Measurements from ENCODE around the gene CDR2L.

Gene CDR2L

GRCh38 chr17:74987418-74987908 is at the start of gene CDR2L:
Gene CDR2L, plus strand, starts transcription at chr17:74987632. Its CDS starts 412 bp downstream, at chr17:74988044.
- peak; percentile 96 for DNase-seq

DNA sequence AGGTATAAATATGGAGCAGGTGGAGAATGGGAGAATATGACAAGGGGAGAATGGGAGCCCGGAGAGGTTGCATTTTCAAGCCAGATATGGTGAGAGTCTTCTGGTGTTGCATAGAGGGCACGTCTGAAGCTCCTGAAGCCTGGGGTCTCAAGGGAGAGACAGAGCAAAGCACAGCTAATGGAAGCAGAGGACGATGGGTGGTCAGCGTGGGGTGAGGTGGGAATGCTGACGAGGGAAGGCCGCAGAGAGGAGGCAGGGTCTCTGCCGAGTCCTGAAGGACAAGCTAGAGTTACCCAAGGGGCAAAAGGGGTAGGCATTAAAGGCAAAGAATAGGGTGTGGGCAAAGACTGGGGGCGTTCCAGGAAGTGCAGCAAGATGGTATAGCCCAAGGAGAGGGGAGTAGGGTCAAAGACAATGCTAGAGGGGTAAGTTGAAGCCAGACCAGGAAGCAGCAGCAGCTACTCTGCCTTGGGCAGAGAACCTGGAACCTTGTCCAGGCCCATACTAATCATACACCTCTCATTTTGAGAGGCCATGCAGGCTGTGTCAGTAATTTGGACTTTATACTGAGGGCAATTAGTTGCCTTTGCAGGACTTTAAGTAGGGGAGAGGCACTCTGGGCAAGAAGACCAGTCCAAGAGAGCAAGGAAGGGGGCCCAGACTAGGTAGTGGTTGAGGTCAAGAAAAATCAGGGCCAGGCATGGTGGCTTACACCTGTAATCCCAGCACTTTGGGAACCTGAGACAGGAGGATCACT is 49.1 kb upstream of the CDR2L start:
- no peak for DNase-seq

DNA sequence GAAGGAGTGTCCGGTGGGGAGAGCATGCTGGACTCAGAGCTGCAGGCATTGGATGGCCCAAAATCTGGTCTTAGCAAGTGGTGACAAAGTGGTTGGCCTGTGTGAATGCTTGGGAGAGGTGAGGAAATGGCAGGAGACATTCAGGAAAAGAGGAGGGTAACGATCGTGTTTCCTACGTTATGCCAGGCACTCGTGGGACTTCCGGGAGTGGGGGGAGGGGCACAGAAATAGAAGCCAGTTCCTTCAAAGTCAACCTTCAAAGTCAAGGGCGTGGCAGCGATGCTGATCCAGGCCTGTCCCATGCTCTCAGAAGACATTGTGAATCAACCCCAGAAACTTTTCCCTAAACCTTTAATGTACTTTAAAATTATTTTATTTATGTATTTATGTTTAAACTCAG is 47.9 kb upstream of the CDR2L start:
- no peak for DNase-seq

- no peak for DNase-seq
Observed at GRCh38 chr17:74941128-74941725, 46.2 kb upstream of the CDR2L start.

- DNase-seq: no peak
Observed at GRCh38 chr17:74943808-74944522, 43.5 kb upstream of the CDR2L start.

DNA sequence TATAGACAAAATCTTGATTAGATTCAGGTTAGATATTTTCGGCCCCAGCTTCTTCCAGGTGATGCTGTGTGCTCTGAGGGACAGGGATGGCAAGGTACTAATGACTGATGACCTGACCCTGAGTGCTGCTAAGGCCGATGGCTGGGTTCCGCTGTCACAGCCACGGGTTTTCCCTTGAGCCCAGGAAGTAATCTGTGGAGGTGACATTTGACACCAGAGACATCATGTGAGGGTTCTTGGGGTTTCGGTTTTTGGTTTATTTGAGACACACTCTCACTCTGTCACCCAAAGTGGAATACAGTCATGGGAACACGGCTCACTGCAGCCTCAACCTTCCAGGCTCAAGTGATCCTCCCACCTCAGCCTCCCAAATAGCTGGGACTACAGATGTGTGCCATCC is 41.9 kb upstream of the CDR2L start:
- DNase-seq: no peak

GRCh38 chr17:74946641-74947040 is 40.8 kb upstream of the CDR2L start:
- DNase-seq: no peak

DNA sequence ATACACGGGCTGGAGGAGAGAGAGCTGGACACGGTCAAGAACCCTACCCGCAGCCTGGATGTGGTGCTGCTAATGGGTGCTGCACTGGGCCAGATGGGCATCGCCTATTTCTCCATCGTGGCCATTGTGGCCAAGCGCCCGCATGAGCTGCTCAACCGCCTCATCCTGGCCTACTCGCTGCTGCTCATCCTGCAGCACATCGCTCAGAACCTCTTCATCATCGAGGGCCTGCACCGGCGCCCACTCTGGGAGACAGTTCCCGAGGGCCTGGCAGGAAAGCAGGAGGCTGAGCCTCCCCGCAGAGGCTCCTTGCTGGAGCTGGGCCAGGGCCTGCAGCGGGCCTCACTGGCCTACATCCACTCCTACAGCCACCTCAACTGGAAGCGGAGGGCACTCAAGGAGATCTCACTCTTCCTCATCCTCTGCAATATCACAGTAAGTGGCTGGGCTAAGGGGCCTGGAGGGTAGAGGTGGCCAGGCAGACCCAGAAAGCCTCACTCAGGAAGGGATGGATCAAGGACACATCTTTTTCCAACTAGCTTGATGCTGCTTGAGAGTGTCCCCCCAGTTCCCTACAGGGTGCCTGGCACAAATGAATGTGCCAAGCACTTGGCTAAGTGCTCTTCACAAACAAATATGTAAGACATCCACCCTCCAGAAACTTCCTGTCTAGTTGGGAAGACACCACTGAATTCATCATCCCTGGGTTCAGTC is 40.2 kb upstream of the CDR2L start:
- no peak for DNase-seq

GRCh38 chr17:74949455-74950115 is 37.8 kb upstream of the CDR2L start:
- DNase-seq: no peak

DNA sequence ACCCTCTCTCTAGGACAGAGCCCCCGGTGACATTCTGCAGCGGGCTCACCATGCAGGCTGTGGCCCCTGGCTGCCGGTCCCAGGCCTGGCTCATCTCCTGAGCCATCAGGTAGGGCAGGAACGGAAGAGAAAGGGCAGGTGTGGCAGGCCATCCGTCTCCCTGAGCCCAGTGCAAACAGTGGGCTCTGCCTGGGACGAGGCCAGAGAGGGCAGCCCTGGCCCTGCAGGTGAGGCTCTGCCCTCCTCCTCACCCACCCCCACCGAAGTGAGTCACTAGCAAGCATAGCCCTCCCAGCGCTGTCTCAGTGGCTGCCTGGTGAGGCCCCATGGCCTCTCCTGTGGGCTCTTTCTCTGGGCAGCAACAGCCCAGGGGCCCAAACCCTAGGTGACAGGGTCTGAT is 37.2 kb upstream of the CDR2L start:
- DNase-seq: no peak

GRCh38 chr17:74951065-74951464 is 36.4 kb upstream of the CDR2L start:
- no peak for DNase-seq

- DNase-seq: no peak
Observed at GRCh38 chr17:74951680-74952421, 35.6 kb upstream of the CDR2L start.

GRCh38 chr17:74952431-74953133 is 34.9 kb upstream of the CDR2L start:
- no peak for DNase-seq

DNA sequence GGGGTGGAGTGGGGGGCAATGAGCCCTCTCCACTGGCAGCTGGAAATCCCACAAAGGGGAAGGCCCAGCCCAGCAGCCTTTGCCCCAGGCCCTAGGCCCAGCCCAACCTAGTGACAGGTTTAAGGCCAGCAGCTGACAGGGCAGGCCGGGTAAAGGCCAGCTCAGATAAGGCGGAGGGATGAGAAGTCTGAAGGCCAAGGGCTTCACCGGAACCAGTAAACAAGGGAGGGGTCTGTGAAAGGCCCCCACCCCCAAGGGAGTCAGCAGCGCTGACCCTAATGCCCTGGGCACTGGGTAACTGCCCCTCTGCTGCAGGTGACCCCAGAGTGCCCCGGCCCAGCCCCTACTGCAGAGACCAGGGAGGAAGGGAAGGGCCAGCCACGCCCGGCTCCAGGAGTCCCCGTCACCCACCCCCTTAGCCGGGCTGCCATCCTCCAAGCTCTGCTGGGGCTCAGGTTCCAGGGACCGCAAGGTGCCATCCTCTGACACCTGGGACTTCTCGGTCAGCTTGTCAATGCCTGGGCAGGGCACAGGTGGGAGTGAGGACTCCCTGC is 34.2 kb upstream of the CDR2L start:
- DNase-seq: no peak

GRCh38 chr17:74954115-74954514 is 33.3 kb upstream of the CDR2L start:
- DNase-seq: no peak

- peak; percentile 57 for DNase-seq
Observed at GRCh38 chr17:74954665-74955421, 32.6 kb upstream of the CDR2L start.

- no peak for DNase-seq
Observed at GRCh38 chr17:74956093-74956492, 31.3 kb upstream of the CDR2L start.

DNA sequence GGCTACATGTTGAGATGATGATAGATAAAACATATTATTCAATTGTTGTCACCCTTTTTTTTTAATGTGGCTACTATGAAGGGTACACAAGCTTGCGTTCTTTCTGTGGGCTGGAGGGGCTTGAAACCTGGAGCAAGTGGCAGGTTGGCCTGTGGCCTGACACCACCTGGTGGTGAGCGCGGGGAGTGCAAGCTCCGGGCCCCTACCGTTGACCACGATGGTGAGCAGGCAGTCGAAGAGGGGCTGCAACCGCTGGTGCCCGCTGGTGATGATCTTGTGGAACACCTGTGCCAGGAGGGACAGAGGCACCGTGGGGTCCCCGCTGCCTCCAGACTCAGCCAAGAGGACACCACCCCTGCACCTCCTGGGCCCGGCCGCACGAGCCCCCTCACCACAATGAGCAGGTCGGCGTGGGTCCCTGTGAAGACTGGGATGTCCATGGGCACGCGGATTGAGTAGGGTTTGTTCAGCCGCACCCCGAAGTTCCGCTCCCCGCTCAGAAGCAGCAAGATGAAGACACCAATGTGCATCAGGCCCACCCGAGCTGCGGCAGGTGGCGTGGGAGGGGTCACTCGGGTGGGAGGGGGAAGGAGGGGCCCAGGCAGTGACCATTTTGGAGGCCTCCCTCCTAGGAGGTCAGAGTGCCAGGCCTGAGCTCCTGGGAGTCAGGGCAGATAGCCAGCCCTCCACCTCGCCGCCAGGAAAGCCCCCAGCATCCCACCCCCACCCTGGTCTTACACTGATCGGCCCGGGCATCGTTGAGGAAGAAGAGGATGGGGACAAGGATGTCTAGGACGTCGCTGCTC is 29.3 kb upstream of the CDR2L start:
- DNase-seq: peak; percentile 79

DNA sequence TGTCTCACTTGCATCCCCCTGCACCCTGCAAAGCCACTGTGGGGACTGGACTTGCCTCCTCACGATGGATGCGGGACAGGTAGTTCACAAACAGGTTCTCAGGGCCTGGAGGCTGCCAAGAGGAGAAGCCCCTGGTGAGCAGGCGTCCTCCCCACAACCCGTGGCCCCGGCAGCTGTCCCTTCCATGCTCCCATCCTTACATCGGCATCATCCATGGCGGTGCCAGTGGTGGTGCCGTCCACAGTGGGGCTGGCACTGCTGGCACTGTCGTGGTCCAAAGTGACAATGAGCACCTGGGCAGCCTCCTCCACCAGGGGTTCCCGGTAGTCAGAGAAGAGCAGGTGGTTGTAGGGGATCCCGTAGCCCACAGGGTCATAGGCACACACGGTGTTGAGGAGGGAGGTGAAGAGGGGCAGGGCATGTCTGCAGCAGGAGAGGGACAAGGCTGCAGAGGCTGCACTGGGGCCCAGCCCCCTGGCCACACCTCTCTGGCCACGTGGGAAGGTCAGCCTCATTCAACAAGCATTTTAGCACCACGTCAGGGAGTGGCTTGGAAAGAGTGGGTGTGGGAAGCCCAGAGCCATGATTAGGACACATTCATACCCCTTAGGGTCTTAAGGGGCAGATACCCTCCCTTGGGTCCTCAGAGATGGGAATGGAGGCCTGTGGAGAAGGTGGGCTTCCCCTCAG is 27.5 kb upstream of the CDR2L start:
- no peak for DNase-seq
